B cell (primary cell): ENCODE results near the gene CDK4.

Experiments used
- EZH2 ChIP-seq: IDR thresholded peaks from 2 replicates; pipeline ENCODE4 v1.6.1; 2012; ENCODE audit warnings: borderline replicate concordance, low read depth, mild to moderate bottlenecking, moderate library complexity, low read length; ENCODE audit not compliant: insufficient read depth, poor library complexity, severe bottlenecking
- TF ChIP-seq, protein P1 (sequence below): fragments of 200-600 bp; IDR thresholded peaks from one replicate; pipeline ENCODE4 v1.8.0; 2022; ENCODE audit warnings: antibody characterized with exemption, mild to moderate bottlenecking

DNA sequence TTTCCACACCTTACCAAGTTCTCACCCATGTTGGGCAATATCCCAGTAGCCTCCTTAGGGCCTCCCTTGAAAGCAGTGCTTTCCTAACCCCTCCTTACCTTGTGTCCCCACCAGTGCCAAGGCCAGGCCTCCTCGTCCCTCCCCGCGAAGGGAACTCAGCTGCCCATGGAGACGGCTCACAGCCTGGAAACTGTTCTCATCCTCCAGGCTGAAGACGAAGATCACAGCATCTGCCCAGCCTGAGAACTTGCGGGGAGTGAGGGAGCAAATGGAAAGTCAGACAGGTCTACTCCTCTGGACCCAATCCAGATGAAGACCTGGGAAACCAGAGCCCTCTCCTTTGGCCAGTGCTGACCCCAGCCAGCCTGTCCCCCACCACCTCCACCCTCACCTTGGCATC, 18.2 kb downstream of the CDK4 start:
- TF ChIP-seq, protein P1, sequence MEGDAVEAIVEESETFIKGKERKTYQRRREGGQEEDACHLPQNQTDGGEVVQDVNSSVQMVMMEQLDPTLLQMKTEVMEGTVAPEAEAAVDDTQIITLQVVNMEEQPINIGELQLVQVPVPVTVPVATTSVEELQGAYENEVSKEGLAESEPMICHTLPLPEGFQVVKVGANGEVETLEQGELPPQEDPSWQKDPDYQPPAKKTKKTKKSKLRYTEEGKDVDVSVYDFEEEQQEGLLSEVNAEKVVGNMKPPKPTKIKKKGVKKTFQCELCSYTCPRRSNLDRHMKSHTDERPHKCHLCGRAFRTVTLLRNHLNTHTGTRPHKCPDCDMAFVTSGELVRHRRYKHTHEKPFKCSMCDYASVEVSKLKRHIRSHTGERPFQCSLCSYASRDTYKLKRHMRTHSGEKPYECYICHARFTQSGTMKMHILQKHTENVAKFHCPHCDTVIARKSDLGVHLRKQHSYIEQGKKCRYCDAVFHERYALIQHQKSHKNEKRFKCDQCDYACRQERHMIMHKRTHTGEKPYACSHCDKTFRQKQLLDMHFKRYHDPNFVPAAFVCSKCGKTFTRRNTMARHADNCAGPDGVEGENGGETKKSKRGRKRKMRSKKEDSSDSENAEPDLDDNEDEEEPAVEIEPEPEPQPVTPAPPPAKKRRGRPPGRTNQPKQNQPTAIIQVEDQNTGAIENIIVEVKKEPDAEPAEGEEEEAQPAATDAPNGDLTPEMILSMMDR: no peak
- TF ChIP-seq EZH2: no peak
